ENCODE data around the gene TMEM51.

TMEM51 gene

DNA sequence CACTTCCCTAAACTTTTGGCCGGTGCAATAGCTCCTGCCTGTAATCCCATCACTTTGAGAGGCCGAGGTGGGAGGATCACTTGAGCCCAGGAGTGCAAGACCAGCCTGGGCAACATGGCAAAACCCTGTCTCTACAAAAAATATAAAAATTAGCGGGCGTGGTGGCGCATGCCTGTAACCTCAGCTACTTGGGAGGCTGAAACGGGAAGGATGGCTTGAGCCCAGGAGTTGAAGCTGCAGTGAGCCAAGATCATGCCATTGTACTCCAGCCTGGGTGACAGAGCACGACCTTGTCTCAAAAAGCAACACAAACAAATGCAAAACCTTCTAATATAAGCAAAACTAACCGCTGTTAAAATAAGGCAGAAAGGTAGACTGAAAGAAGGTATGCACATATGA, 25.9 kb downstream of the TMEM51 start:
- DNase-seq, result no peak

DNA sequence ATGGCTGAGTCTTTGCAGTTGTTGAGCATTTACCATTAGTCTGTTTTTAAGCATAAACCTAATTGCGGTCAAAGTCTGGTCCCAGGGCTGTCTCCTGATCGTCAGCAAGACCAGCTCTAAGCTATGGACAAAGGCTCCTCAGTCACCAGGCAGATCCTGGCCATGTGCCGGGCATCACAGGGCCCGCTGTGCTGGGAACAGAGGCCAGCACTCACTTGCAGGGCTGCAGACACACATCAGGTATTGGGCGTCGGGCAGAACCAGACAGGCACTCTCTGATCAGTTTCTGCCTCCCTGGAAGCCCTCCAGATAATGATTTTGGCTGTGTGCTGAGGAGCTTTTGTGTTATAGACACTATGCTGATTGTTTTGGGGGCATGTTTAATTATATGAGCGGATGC, 26.6 kb downstream of the TMEM51 start:
- DNase-seq, result no peak

DNA sequence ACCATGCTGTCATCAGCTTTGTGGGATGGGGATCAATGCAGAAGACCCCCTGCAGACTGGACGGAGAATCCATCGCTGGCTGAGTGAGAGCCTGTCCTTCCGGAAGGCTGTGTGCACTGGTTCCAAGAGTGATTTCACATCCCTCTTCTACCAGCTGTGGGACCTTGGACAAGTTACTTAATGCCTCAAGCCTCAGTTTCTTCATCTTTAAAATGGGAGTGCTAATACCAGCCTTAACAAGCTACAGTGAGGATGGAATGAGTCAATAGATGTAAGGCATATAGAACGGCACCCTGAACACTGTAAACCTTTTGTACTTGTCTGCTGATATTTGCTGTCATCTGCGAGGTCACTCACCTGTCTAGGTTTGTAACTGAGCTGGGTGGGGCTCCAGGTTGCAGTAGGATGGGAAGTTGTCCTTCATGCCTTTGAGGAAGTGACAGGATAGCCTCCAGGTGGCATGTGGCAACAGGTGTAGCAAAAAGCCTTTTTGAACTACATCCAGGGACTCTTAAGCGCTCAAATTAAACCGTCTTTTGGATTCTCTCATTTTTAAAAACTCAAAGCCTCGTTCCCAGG, 27.5 kb downstream of the TMEM51 start:
- DNase-seq, result no peak

DNA sequence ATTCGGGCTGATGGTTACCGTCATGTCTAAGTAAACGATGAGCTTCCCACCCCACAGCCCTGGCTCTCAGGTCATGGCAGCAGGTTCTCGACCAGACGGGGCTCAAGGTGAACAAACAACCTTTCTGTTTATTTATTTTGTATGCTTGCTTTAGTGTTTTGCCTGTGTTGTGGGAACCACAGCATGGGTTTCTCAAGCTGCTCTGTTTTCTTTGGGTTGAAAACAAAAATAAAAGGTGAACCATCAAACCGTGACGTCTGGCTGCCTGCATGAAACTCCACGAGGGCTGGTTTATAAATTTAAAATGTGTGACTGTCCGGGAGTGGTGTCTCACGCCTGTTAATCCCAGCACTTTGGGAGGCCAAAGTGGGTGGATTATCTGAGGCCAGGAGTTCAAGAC, 28.0 kb downstream of the TMEM51 start:
- no peak for DNase-seq

DNA sequence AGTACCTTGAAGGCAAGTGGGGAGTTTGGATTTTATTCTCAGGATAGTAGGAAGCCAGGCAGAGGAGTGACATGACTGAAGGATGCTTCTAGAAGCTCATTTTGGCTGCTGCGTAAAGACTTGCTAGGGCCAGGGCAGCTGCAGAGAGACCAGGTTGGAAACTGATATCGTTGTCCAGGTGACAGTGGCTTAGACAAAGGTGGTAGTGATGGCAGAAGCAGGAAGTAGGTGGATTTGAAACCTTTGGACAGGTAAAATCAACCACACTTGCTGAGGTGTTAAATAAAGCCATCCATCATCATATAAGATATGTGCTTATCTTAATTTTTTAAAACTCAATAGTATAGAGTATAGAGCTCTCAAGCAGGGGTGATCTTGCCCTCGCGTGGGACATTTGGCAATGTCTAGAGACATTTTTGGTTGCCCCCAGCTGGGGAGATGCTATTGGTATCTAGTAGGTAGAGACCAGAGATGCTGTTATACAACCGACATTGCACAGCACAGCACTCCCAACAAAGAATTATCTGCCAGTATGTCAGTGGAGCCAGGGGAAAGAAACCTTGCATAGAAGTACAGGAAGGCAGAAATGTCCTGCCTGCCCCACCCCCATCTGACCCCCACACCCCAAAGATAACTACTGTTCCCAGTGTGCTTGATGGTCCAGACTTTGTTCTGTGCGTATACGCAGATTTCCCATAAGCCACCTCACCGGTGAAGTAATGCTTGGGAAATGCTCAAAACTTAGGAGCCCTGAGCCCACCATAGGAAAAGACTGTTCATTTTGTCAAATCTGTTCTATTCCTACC, 31.1 kb downstream of the TMEM51 start:
- no peak for DNase-seq

DNA sequence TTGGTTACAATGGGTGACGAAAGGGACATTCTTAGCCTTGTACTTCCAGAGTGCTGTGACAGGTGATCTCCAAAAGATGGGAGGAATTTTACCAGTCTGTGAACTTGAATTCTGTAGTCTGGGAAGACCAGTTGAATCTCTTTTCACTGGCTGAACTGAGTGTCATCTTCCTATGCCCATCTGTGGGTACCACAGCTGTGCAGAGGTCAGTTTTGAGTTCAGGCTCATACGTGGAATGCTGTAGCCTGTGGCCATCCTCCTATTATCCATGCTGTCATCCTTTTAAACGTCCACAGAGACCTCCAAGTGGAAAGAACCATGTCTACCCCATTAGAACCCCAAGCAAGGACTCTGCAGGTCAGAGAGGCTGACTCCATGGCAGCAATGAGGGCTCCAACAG, 32.1 kb downstream of the TMEM51 start:
- no peak for DNase-seq

DNA sequence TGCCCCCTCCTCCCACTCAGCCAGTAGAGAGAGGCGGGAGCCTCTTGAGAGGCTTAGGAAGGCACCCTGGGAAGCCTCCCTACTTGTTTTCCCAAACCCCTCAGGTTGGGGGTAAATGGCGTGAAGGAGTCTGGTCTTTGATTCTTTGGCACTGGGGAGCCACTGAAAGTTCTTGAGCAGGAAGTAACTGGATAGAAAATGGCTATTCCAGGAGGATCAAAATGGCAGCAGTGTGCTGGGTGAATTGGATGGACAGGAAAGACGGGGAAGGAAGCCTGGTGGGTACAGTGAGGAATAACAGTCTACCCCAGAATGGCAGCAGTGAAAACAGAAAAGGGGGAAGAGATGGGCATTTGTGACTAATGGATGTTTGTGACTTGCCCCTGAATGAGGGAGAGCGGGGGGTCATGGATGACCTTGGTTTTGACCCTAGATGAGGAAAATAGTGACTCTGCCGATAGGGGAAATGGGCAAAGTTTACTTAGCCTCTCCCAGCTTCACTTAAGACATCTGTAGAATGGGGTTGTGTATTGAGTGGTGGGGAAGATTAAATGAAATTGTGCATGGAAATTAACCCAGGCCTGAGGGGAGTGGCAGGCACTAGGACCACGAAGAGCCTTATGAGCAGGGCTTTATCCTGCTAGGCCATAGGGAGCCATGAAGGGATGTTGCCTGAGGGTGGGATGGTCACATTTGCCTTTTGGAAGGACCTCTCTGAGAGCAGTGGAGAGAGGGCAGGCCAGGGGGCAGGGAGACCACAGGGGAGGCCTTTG, 32.7 kb downstream of the TMEM51 start:
- no peak for DNase-seq

DNA sequence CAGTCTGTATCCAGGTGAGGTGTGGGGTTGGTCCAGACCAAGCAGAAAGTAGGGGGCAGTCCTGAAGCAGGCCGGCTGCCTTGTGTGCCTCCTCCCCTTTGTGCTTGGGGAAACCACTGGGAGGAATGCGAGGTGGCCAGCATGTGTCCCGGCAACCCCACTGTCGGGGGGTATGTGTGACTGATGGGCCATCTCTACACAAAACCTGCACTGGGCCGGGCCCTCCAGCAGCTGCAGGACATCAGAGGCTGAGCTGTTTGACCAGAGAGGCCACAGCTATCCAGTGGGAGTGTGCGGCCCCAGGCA, 33.3 kb downstream of the TMEM51 start:
- no peak for DNase-seq

DNA sequence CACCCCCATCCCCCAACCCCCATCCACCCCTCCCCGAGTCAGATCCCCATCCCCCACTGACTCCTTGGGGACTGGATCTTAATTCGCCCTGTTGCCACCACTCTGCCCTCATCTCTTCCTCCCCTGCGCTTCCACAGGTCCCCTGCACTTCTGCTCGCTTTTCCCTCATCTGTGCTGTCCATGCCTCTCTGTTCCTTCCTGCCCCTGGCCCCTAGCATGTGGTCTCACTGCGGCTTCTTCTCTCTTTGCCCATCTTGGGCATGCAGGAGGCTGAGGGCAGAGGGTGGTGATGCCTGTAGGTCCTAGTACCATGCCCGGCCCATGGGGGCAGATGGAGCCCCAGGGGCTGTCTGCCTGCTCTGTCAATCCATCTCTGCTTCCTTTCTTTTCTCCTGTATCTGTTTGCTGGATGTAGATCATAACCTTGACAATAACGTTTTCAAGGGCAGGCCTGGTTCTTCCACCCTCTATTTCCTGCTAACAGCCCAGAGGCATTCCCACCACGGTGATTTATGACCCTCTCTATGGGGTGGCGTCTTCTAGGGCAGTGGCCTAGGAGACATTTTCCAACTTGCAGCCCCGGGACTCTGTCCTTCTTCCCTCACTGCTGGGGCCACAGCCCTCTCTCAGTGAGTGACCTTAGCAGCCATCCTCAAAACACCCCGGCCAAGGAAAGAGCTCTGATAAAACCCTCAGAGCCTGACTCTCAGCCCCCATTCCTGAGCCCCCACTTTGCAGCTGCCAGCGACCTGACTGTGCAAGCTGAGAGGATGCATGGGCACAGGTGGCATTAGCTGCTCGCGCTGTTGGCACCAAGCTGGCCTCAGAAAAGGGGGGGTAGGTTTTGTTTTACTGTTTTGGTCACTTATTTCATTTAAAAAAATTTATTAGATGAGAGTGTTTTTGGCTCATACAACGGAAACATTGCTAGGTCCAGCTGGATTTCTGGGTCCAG, 33.9 kb downstream of the TMEM51 start:
- no peak for DNase-seq

DNA sequence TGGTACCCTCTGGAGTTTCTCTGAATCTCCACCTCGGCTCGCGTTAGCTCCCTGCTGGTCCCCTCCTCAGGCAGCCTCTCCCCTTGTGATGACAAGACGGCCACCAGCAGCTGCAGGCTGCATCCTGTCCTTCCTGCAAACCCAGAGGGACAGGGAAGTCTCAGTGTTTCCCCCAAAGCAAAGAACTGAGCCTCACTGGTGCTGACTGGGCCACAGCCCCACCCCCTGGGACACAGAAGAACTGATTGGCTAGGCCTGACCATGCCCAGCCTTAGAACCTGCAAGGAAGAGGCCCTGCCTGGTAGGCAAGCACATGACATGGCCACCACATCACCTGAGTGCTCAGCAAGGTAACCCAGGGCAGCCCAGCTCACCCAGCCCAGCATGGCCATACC, 34.6 kb downstream of the TMEM51 start:
- DNase-seq, result no peak

DNA sequence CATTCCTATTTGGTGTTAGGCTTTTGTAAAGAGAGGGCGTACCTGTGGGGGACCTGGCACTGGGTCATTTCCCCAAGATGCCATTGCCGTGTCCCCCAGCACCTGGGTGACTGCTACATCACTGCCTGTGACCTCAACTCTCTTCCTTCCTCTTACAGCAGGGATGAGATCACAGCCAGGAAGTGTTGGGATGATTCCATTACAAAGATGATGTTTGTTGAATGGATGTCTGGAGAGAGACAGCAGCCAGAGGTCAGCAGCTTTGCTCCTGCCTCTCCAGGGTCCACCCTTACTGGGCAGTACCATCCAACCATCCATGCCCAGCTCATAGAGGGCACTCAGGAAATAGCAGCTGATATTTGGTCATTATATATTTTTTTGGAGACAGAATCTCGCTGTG, 35.1 kb downstream of the TMEM51 start:
- no peak for DNase-seq

DNA sequence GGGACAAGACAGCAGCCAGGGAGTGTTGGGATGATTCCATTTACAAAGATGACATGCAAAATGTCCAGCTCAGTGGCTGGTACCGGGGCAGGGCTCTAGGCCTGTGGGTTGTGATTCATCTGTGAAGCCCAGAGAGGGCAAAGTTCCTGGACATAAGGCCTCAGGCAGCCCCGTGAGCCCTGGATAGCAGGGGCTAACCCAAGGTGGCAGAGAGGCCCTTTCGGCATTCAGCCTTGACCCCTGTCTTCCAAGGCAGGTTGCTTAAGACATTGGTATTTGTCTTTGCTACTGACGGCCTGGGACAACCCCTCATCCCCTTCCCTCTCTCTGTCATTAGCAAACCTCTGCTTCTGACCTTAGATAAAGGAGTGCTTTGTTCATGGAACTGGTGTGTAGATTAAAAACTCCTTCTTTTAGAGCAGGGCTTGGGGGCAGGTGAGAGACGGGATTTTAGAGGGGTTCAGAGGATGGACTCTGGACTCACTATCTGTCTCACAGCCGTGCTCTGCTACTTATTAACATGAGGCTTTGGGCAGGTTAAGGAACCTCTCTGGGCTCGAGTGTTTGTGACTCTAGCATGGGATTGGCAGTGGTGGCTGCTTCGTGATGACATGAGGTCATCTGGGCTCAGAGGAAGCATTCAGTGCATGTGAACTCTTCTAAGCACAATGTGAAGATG, 36.3 kb downstream of the TMEM51 start:
- DNase-seq, result no peak

DNA sequence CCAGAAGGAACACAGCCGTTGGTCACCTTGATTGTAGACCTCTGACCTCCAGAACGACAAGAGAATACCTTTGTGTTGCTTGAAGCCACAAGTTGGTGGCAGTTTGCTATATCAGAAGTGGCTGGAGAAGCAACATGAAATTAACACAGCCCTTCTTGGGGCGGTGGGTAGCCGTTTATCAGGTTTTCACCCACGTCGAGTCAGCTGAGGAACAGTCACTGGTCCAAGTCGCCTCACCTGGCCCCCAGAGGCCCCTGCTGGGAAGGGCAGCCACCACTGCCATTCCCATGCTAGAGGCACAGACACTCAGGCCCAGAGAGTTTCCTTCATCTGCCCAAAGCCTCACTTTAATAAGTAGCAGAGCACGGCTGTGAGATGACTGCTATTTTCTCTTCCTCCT, 37.7 kb downstream of the TMEM51 start:
- no peak for DNase-seq

DNA sequence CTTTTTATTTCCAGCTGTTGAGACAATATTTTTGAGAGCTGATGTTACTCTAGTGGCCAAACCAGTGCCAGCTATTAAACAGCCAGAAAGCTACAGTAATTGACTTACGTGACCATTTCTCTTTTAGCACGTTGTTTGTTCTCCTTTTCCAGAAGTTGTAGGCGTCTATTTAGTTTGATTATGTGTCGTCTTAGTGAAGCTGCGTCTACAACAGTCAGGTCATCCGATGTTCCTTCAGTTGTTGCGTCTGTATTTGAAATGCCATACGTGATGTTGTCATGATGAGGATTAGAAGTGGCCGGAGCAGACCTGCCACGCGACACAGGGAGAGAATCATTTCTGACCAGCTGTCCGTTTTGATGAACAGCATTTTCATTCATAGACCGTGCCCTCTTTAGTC, 38.2 kb downstream of the TMEM51 start:
- no peak for DNase-seq

DNA sequence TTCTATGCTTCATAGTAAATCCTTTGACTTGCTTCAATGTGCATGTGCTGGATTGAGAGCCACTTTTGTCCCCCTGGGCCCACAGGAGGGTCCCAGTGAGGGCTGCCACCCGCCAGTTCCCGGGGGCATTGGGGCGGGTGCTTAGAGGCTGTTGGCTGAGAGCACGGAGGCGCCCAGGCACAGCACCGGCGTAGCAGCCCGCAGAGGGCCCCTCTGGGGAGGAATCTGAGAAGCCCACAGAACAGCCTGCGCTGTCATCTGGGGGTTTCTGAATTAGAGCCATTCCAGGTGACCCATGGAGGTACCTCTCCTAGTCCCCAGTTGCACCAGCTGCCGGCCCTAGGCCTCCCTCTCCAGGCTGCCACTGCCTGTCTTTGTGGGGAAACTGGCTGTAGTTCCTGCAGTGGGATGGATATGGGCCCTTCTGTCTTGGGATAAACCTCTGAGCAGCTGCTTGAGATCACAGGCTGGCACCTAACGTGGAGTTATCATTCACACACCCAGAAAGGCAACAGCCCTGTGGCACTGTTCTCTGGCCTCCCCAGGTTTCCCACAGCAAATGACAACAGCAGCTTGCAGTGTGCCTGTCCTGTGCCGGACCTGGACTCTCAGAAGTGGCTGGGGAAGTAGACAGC, 39.5 kb downstream of the TMEM51 start:
- no peak for DNase-seq

DNA sequence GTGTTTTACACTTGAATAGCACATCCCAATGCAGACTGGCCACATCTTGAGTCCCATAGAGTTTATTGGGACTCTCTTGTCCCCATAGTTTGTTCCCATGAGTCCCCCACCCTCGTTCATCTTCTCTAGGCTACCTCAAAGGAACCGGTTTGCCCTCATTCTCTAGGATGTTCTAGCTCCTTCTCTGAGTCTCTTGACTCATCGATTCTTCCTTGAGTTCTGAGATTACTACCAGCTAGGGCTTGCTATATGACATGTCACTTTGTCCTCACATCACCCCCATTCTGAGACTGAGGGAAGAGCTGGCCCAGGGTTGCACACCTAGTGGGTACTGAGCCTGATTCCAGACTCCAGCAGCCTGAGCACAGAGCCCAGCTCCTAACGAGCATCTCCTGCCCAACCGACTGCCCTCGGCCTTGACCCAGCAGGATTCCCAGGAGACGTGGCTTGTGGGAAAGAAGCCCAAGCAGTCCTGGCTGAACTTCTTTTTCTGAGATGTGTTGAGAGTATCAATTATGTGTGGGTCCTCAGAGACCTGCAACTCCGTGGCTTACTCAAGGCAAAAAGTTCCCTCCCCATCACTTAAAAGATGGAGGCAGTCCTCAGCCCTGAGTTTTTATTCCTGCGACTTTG, 42.0 kb downstream of the TMEM51 start:
- no peak for DNase-seq

DNA sequence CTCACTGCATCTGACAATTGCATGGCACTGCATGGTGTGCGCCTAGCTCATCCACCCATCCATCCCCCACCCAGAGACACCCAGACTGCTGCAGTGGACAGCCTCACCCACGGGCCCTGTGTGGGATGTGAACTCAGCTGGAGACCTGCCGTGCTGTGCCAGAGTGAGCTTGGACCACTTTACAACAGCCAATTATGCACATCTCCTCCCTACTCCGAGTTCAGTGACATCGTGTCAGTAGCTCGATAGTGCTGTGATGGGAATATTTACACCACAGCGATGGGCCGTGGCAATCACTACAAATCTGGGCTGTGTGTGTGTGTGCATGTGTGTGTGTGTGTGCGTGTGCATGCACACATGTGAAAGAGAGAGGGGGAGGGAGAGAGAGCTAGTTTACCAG, 42.5 kb downstream of the TMEM51 start:
- no peak for DNase-seq

DNA sequence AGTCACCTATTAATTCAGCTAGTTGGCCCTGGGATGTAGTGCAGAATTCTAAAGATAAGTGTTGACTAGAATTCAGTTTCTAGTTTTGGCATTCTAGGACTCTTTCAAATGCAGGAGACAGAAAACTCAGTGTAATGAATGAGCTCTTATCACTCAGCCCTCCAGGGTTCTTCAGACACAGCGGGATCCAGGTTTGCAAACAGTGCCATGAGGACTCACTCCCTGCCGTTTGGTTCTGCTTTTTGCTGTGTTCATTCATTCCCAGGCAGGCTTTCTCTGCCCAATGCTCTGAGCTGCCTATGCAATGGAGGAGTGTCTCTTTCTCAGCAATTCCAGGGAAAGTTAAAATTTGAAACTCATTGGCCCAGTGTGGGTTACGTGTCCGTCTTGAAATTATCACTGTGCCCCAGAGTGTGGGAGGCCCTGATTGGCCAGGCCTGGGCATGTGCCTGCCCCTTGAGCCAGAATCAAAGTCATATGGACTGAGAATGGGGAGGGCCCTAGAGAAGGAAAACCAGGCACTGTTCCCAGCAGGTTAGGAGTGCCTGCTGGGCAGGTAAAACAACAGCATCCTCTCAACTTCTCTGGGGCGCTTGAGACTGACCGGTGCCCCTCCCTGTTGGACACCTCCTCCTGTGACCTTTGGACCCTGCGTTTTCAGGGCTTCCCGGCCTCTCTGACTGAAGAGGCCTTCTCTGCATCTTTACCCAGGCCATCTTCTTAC, 43.4 kb downstream of the TMEM51 start:
- DNase-seq, result no peak

DNA sequence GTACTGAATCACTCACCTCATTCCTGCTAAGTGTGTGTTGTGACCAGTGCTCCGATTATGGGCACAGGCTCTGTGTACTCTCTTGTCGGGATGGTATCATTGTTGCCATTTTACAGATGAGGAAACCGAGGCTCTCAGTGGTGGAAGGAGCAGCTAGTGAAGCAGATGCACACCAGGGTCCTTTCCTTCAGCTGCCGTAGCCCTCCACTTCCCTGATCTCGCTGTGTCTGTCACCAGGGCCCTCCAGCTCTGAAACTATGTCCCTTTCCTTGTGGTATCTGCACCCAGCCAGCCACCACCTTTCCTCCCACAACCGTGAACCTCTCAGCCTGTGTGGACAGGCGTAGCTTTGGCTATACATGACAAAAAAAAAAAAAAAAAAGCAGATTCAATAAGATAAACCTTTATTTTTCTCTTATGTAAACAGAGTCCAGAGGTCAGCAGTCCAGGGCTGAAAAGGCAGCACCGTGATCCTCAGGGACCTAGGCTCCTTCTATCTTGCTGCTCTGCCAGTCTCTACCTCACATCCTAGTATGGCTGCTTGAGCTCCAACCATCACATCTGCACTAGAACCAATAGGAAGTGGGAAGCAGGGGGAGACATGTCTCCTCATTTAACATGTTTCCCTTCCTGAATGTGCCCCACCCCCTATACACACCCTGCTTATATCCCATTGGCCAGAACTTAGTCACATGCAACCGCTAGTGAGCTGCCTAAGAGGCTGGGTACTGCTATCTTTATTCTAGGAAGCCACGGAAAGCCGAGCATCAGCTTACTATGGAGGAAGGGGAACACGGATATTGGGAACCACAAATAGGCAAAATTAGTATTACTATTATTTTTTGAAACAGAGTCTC, 44.3 kb downstream of the TMEM51 start:
- DNase-seq, result no peak

DNA sequence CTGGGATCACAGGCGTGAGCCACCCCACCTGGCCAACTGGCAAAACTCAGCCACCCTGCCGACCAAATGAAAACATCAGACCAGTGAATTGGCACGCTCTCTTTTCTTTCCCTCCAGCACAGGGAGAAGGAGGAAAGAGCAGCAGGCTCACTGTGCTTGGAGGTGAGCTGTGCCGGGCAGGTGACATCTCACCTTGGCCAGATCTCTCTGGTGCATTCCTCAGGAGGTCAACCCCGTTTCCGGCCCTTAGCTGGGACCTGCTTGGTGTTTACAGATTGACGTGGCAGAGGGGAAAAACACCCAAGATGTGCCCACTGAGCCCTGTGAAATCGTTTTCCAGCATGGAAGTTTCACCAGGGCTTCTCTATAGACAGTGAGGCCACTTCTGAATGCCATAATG, 45.1 kb downstream of the TMEM51 start:
- DNase-seq, result no peak

Data from activated CD4-positive, alpha-beta T cell treated with anti-CD3 and anti-CD28 coated beads for 1 hour (primary cell).